Measurements from ENCODE around the gene ZBTB1.

- TF ChIP-seq POLR2A (IDR thresholded peaks at IDR 0.05) (peak in 1 of 2 donors; percentile 90), CTCF (IDR thresholded peaks at IDR 0.05) (peak in 1 of 12 donors; percentile 15)
Measured at GRCh38 chr14:64503434-64504309, 898 bp upstream of the ZBTB1 start, which contains the start of gene ZBTB25.

All from heart left ventricle (tissue), 13 donors.